ENCODE data around the gene GFRAL. TPM values are rescaled to one million over a fixed set of nuclear protein-coding genes. Genes with fewer than 3 reads are reported as not detected.

Gene GFRAL
- total RNA-seq, 4 donors from 2014 or later: not detected

- H3K27ac ChIP-seq: no peak overlapping the region
- H3K27me3 ChIP-seq: no peaks in the 10 kb centered on the region
- H3K36me3 ChIP-seq: no peaks in the 10 kb centered on the region
- TF ChIP-seq CTCF (IDR thresholded peaks at IDR 0.05) (no peak), POLR2AphosphoS5 (IDR thresholded peaks at IDR 0.05) (no peak), POLR2A (IDR thresholded peaks at IDR 0.05) (no peak), EP300 (IDR thresholded peaks at IDR 0.05) (no peak)
- H3K9me3 ChIP-seq: no peaks in the 10 kb centered on the region
- H3K4me3 ChIP-seq: no peak overlapping the region
- WGBS: 76% methylated on average over 2 of the region's 2 CpGs
- no peaks in the 10 kb centered on the region for H3K4me1 ChIP-seq
- DNase-seq (ENCODE audit: low spot score in 2 of 2): no peak
Measured at GRCh38 chr6:55423933-55424332, 96.7 kb downstream of the GFRAL start.

- H3K4me1 ChIP-seq: no peaks in the 10 kb centered on the region
- no peak overlapping the region for H3K27ac ChIP-seq
- 41% methylated on average over 2 of the region's 2 CpGs for WGBS
- TF ChIP-seq CTCF (IDR thresholded peaks at IDR 0.05): no peak
- no peak for TF ChIP-seq POLR2AphosphoS5 (IDR thresholded peaks at IDR 0.05)
- TF ChIP-seq POLR2A (IDR thresholded peaks at IDR 0.05): no peak
- TF ChIP-seq EP300 (IDR thresholded peaks at IDR 0.05): no peak
- no peaks in the 10 kb centered on the region for H3K9me3 ChIP-seq
- no peaks in the 10 kb centered on the region for H3K36me3 ChIP-seq
- H3K27me3 ChIP-seq: no peaks in the 10 kb centered on the region
- no peak overlapping the region for H3K4me3 ChIP-seq
- no peak for DNase-seq (ENCODE audit: low spot score in 2 of 2)
Measured at GRCh38 chr6:55433446-55434130, 106.3 kb downstream of the GFRAL start.

GRCh38 chr6:55437141-55437540, 109.9 kb downstream of the GFRAL start:
- Histone ChIP-seq H3K27me3 (no peaks in the 10 kb centered on the region), H3K9me3 (no peaks in the 10 kb centered on the region), H3K4me1 (no peaks in the 10 kb centered on the region), H3K4me3 (no peak overlapping the region), H3K27ac (no peak overlapping the region), H3K36me3 (no peaks in the 10 kb centered on the region)
- WGBS: 72% methylated on average over 4 of the region's 4 CpGs
- DNase-seq (ENCODE audit: low spot score in 2 of 2): no peak
- TF ChIP-seq POLR2AphosphoS5 (IDR thresholded peaks at IDR 0.05) (no peak), CTCF (IDR thresholded peaks at IDR 0.05) (no peak), POLR2A (IDR thresholded peaks at IDR 0.05) (no peak), EP300 (IDR thresholded peaks at IDR 0.05) (no peak)

GRCh38 chr6:55438203-55438602, 110.9 kb downstream of the GFRAL start:
- WGBS: 45% methylated on average over 3 of the region's 3 CpGs
- DNase-seq (ENCODE audit: low spot score in 2 of 2): no peak
- TF ChIP-seq CTCF (IDR thresholded peaks at IDR 0.05): no peak
- H3K27ac ChIP-seq: no peak overlapping the region
- H3K4me3 ChIP-seq: no peak overlapping the region
- H3K4me1 ChIP-seq: no peaks in the 10 kb centered on the region
- no peaks in the 10 kb centered on the region for H3K36me3 ChIP-seq
- H3K27me3 ChIP-seq: no peaks in the 10 kb centered on the region
- no peaks in the 10 kb centered on the region for H3K9me3 ChIP-seq

- no peak overlapping the region for H3K4me3 ChIP-seq
- no peak for DNase-seq (ENCODE audit: low spot score in 2 of 2)
- TF ChIP-seq POLR2AphosphoS5 (IDR thresholded peaks at IDR 0.05) (no peak), POLR2A (IDR thresholded peaks at IDR 0.05) (no peak), EP300 (IDR thresholded peaks at IDR 0.05) (no peak), CTCF (IDR thresholded peaks at IDR 0.05) (no peak)
- H3K27ac ChIP-seq: no peak overlapping the region
- no peaks in the 10 kb centered on the region for H3K9me3 ChIP-seq
- WGBS: 68% methylated on average over 7 of the region's 7 CpGs
- H3K4me1 ChIP-seq: no peaks in the 10 kb centered on the region
- H3K27me3 ChIP-seq: no peaks in the 10 kb centered on the region
- H3K36me3 ChIP-seq: no peaks in the 10 kb centered on the region
Measured at GRCh38 chr6:55443238-55444134, 116.2 kb downstream of the GFRAL start.

Data from suprapubic skin (tissue), 4 donors.